HG03108 (cell line): ENCODE data around the gene ATG2A.

Experiments used
- ATAC-seq: cut with Tn5 transposase; IDR thresholded peaks from one replicate; pipeline ENCODE4 v1.9.1; 2021; ENCODE audit warnings: moderate library complexity; ENCODE audit not compliant: unreplicated experiment

Gene ATG2A

GRCh38 chr11:64872790-64873488 is 44.1 kb downstream of the ATG2A start:
- ATAC-seq = no peak

- ATAC-seq = no peak
Observed at GRCh38 chr11:64871492-64871891, 45.5 kb downstream of the ATG2A start.

- ATAC-seq = no peak
Observed at GRCh38 chr11:64870893-64871466, 46.0 kb downstream of the ATG2A start.

- no peak for ATAC-seq
Observed at GRCh38 chr11:64870176-64870892, 46.7 kb downstream of the ATG2A start.

GRCh38 chr11:64869571-64870175 is 47.3 kb downstream of the ATG2A start:
- no peak for ATAC-seq

- ATAC-seq = no peak
Observed at GRCh38 chr11:64868904-64869570, 48.0 kb downstream of the ATG2A start.

GRCh38 chr11:64867748-64868462 is 49.1 kb downstream of the ATG2A start:
- no peak for ATAC-seq

GRCh38 chr11:64866173-64866491 is 50.9 kb downstream of the ATG2A start:
- ATAC-seq = no peak

GRCh38 chr11:64865286-64866172 is 51.5 kb downstream of the ATG2A start:
- peak; percentile 20 for ATAC-seq

GRCh38 chr11:64864473-64865285 is 52.3 kb downstream of the ATG2A start:
- ATAC-seq = peak; percentile 23

GRCh38 chr11:64864135-64864472 is 52.9 kb downstream of the ATG2A start:
- ATAC-seq = no peak

- ATAC-seq = no peak
Observed at GRCh38 chr11:64863391-64864060, 53.5 kb downstream of the ATG2A start.

- no peak for ATAC-seq
Observed at GRCh38 chr11:64862987-64863390, 54.0 kb downstream of the ATG2A start.

- ATAC-seq = no peak
Observed at GRCh38 chr11:64861227-64861975, 55.6 kb downstream of the ATG2A start.

- ATAC-seq = peak; percentile 63
Observed at GRCh38 chr11:64859542-64860414, 57.2 kb downstream of the ATG2A start.

- ATAC-seq = peak; percentile 18
Observed at GRCh38 chr11:64858467-64859263, 58.3 kb downstream of the ATG2A start.
